HepG2 (cell line): ENCODE data around the gene RNF149. TPM values are rescaled to one million over a fixed set of nuclear protein-coding genes. Genes with fewer than 3 reads are reported as not detected.

Experiments
- ASH2L ChIP-seq: fragments of 300-600, 200-600 bp; sonication (generic); IDR thresholded peaks from 2 replicates; pipeline ENCODE4 v1.7.0; 2017; ENCODE audit warnings: low read depth, mild to moderate bottlenecking, moderate library complexity, mixed read lengths, low read length; ENCODE audit not compliant: insufficient read length
- ATF7 ChIP-seq, 2 experiments: fragments of 450-650 bp in 1 of 2; sonication (generic) in 1 of 2; formaldehyde crosslinking in 1 of 2; IDR thresholded peaks; 2 replicates each; pipeline versions ENCODE4 v1.4.0 to v1.6.1; 2016 to 2020; ENCODE audit warnings: antibody characterized with exemption in 1 of 2, mild to moderate bottlenecking in 1 of 2, missing genetic modification reagents in 1 of 2
- ATF7-NPFF ChIP-seq: sonication (generic); formaldehyde crosslinking; IDR thresholded peaks from 2 replicates; pipeline ENCODE4 v1.8.1; 2023; ENCODE audit warnings: mild to moderate bottlenecking, low read depth, missing genetic modification reagents, moderate library complexity
- DMAP1 ChIP-seq: IDR thresholded peaks from 2 replicates; pipeline ENCODE4 v1.6.1; 2016
- EZH2 ChIP-seq: conservative IDR thresholded peaks from 2 replicates; pipeline ENCODE4 v1.6.1; 2012; ENCODE audit warnings: mild to moderate bottlenecking, low read depth, low read length, moderate library complexity
- FIP1L1 ChIP-seq: fragments of 200-400 bp; formaldehyde crosslinking; IDR thresholded peaks from 2 replicates; pipeline ENCODE4 v1.6.1; 2018; ENCODE audit warnings: low read depth, mild to moderate bottlenecking, low read length, moderate library complexity, borderline replicate concordance; ENCODE audit not compliant: insufficient read depth
- HOXA9 ChIP-seq: sonication (generic); formaldehyde crosslinking; IDR thresholded peaks from 2 replicates; pipeline ENCODE4 v1.8.1; 2022; ENCODE audit warnings: missing genetic modification reagents, mild to moderate bottlenecking, moderate library complexity, borderline replicate concordance
- KMT2A ChIP-seq: sonication (generic); formaldehyde crosslinking; IDR thresholded peaks from 2 replicates; pipeline ENCODE4 v1.4.0; 2020; ENCODE audit warnings: missing genetic modification reagents
- MZF1 ChIP-seq: sonication (generic); formaldehyde crosslinking; IDR thresholded peaks from 2 replicates; pipeline ENCODE4 v1.8.1; 2023; ENCODE audit warnings: mild to moderate bottlenecking, missing genetic modification reagents, borderline replicate concordance
- NFYC ChIP-seq: IDR thresholded peaks from 2 replicates; pipeline ENCODE4 v1.6.1; 2016; ENCODE audit warnings: missing genetic modification reagents, missing compliant biosample characterization
- NKX3-1 ChIP-seq: sonication (generic); formaldehyde crosslinking; IDR thresholded peaks from 2 replicates; pipeline ENCODE4 v1.5.0; 2020; ENCODE audit warnings: missing genetic modification reagents
- RARA ChIP-seq: IDR thresholded peaks from 2 replicates; pipeline ENCODE4 v1.6.1; 2016; ENCODE audit warnings: missing genetic modification reagents, missing compliant biosample characterization
- TEAD2 ChIP-seq: sonication (generic); formaldehyde crosslinking; IDR thresholded peaks from 2 replicates; pipeline ENCODE4 v1.9.0; 2021; ENCODE audit warnings: missing genetic modification reagents
- TP53 ChIP-seq: sonication (generic); formaldehyde crosslinking; conservative IDR thresholded peaks from 2 replicates; pipeline ENCODE4 v1.4.0; 2020; ENCODE audit warnings: missing genetic modification reagents
- U2AF1 ChIP-seq: fragments of 200-400 bp; formaldehyde crosslinking; optimal IDR thresholded peaks from 2 replicates; pipeline ENCODE3; 2017; ENCODE audit warnings: mild to moderate bottlenecking, low read depth, low read length
- WIZ ChIP-seq: sonication (generic); formaldehyde crosslinking; IDR thresholded peaks from 2 replicates; pipeline ENCODE4 v1.5.1; 2020; ENCODE audit warnings: mild to moderate bottlenecking, missing genetic modification reagents
- ZBTB20 ChIP-seq: sonication (generic); formaldehyde crosslinking; IDR thresholded peaks from 2 replicates; pipeline ENCODE4 v1.8.1; 2023; ENCODE audit warnings: missing genetic modification reagents, low read depth, mild to moderate bottlenecking, borderline replicate concordance
- ZNF230 ChIP-seq: sonication (generic); formaldehyde crosslinking; IDR thresholded peaks from 2 replicates; pipeline ENCODE4 v1.4.0; 2020; ENCODE audit warnings: mild to moderate bottlenecking, missing genetic modification reagents
- ZNF235 ChIP-seq: sonication (generic); formaldehyde crosslinking; IDR thresholded peaks from 2 replicates; pipeline ENCODE4 v1.8.1; 2023; ENCODE audit warnings: mild to moderate bottlenecking, missing genetic modification reagents, borderline replicate concordance
- ZNF292 ChIP-seq: sonication (generic); formaldehyde crosslinking; IDR thresholded peaks from 2 replicates; pipeline ENCODE4 v1.8.1; 2022; ENCODE audit warnings: mild to moderate bottlenecking, low read depth, missing genetic modification reagents, borderline replicate concordance
- ZNF30 ChIP-seq: sonication (generic); formaldehyde crosslinking; IDR thresholded peaks from 2 replicates; pipeline ENCODE4 v1.5.0; 2020; ENCODE audit warnings: mild to moderate bottlenecking, missing genetic modification reagents
- ZNF350 ChIP-seq: sonication (generic); formaldehyde crosslinking; IDR thresholded peaks from 2 replicates; pipeline ENCODE4 v1.4.0; 2020; ENCODE audit warnings: mild to moderate bottlenecking, low read depth, missing genetic modification reagents, borderline replicate concordance
- ZNF557 ChIP-seq: sonication (generic); formaldehyde crosslinking; IDR thresholded peaks from 2 replicates; pipeline ENCODE4 v1.4.0; 2020; ENCODE audit warnings: missing genetic modification reagents
- ZNF615 ChIP-seq: sonication (generic); formaldehyde crosslinking; IDR thresholded peaks from 2 replicates; pipeline ENCODE4 v1.5.0; 2020; ENCODE audit warnings: mild to moderate bottlenecking, missing genetic modification reagents, borderline replicate concordance
- ZNF781 ChIP-seq: sonication (generic); formaldehyde crosslinking; IDR thresholded peaks from 2 replicates; pipeline ENCODE4 v1.5.1; 2020; ENCODE audit warnings: borderline replicate concordance, mild to moderate bottlenecking, missing genetic modification reagents; ENCODE audit errors: not compliant biosample characterization
- ZNF879 ChIP-seq: sonication (generic); formaldehyde crosslinking; IDR thresholded peaks from 2 replicates; pipeline ENCODE4 v1.8.1; 2023; ENCODE audit warnings: missing genetic modification reagents
- polyA plus RNA-seq, 8 experiments: library from polyadenylated mRNA; depleted of rRNA in 3 of 8; stranded (reverse) in 7 of 8; unstranded in 1 of 8; fragments of >200 nt; fragmentation: Illumina TruSeq in 4 of 8; extraction: Trizol in 4 of 8; gene quantifications; 2 replicates each; pipeline versions ENCODE4 v1.2.1 to v1.2.3, GENCODE V29; 2011 to 2016; ENCODE audit warnings: low read depth in 4 of 8, missing spikeins in 1 of 8, mixed read lengths in 1 of 8; ENCODE audit not compliant: insufficient read depth in 1 of 8
- total RNA-seq, 5 experiments: library from RNA; depleted of rRNA; stranded (reverse); fragments of >200 nt; fragmentation: Illumina TruSeq; extraction: Trizol; gene quantifications; 2 replicates each; pipeline ENCODE4 v1.2.3, GENCODE V29; 2016; ENCODE audit warnings: low read depth in 1 of 5
- TF ChIP-seq, protein P1 (sequence below): sonication (generic); formaldehyde crosslinking; IDR thresholded peaks from 2 replicates; pipeline ENCODE4 v1.4.0; 2020; ENCODE audit warnings: mild to moderate bottlenecking, missing genetic modification reagents
- TF ChIP-seq, protein P2 (sequence below), 2 experiments: fragments of 450-650 bp in 1 of 2; sonication (generic) in 1 of 2; formaldehyde crosslinking; IDR thresholded peaks; 2 replicates each; pipeline versions ENCODE4 v1.5.0 to v1.8.0; 2020 to 2022; ENCODE audit warnings: mild to moderate bottlenecking in 1 of 2, missing genetic modification reagents in 1 of 2
- TF ChIP-seq, protein P3 (sequence below): sonication (generic); formaldehyde crosslinking; IDR thresholded peaks from 2 replicates; pipeline ENCODE4 v1.8.0; 2022; ENCODE audit warnings: low read depth, missing genetic modification reagents

RNF149 gene
- total and polyA plus RNA-seq, 2 of the 13 experiments (the other 11 are each of a cell fraction or from before 2014, with no cell fraction given): 87.6 to 109 TPM

DNA sequence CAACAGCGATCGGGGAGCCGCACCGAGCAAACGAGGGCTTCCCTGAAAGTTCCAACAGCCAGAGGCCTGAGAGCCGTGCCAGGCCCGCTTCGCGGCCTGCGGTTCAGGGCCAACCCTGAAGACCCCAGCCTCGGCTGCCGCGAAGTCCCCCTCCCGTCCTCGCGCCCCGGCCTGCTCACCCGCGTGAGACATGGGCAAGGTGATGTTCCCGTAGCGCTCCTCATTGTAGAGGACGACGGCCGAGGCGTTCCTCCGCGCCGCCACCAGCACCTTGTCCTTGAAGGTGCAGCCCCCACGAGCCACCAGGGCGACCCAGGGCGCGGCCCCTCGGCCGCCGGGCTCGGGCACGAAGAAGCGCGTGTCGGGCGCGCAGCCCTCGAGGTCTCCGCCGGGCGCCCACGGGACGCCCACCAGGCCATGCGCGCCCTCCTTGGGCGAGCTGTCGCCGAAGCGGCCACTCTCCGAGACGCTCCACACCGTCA lies 510 bp downstream of the RNF149 start (continued):
- TF ChIP-seq ZNF230 (CRISPR knock-in tag): no peak; the same call in 1 of the 2 replicates
- no peak for TF ChIP-seq ZNF235
- TF ChIP-seq ZNF292 (CRISPR knock-in tag): 0 out of 2 replicates have a peak, but pooled peaks have one; percentile 35
- TF ChIP-seq KMT2A (CRISPR knock-in tag): no peak
- TF ChIP-seq ZNF350 (CRISPR knock-in tag): no peak
- 0 out of 2 replicates have a peak, but pooled peaks have one; percentile 55 for TF ChIP-seq ZNF615 (CRISPR knock-in tag)
- no peak for TF ChIP-seq ZNF557 (CRISPR knock-in tag)
- TF ChIP-seq MZF1 (CRISPR knock-in tag): peak; percentile 35; the same call in 1 of the 2 replicates
- TF ChIP-seq WIZ: no peak
- peak; percentile 90 for TF ChIP-seq ZNF30 (CRISPR knock-in tag)
- TF ChIP-seq, protein P1, sequence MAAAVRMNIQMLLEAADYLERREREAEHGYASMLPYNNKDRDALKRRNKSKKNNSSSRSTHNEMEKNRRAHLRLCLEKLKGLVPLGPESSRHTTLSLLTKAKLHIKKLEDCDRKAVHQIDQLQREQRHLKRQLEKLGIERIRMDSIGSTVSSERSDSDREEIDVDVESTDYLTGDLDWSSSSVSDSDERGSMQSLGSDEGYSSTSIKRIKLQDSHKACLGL: 0 out of 2 replicates have a peak, but pooled peaks have one; percentile 27
- no peak for TF ChIP-seq ASH2L
- 0 out of 2 replicates have a peak, but pooled peaks have one; percentile 19 for TF ChIP-seq ZBTB20 (CRISPR knock-in tag)
- TF ChIP-seq DMAP1 (CRISPR knock-in tag): no peak
- TF ChIP-seq, protein P2, sequence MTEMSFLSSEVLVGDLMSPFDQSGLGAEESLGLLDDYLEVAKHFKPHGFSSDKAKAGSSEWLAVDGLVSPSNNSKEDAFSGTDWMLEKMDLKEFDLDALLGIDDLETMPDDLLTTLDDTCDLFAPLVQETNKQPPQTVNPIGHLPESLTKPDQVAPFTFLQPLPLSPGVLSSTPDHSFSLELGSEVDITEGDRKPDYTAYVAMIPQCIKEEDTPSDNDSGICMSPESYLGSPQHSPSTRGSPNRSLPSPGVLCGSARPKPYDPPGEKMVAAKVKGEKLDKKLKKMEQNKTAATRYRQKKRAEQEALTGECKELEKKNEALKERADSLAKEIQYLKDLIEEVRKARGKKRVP (CRISPR knock-in tag; IDR thresholded peaks at IDR 0.05): 0 out of 4 replicates have a peak, but pooled peaks of 1 of the 2 experiments have one; percentile 46
- no peak for TF ChIP-seq TP53
- TF ChIP-seq HOXA9: peak; percentile 86
- TF ChIP-seq, protein P3, sequence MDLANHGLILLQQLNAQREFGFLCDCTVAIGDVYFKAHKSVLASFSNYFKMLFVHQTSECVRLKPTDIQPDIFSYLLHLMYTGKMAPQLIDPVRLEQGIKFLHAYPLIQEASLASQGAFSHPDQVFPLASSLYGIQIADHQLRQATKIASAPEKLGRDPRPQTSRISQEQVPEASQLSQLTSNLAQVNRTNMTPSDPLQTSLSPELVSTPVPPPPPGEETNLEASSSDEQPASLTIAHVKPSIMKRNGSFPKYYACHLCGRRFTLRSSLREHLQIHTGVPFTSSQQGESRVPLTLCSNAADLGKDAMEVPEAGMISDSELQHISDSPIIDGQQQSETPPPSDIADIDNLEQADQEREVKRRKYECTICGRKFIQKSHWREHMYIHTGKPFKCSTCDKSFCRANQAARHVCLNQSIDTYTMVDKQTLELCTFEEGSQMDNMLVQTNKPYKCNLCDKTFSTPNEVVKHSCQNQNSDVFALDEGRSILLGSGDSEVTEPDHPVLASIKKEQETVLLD (CRISPR knock-in tag): no peak; the same call in 1 of the 2 replicates
- no peak for TF ChIP-seq ATF7 (IDR thresholded peaks at IDR 0.05)
- peak; percentile 32; the same call in 1 of the 2 replicates for TF ChIP-seq ATF7 (CRISPR knock-in tag; IDR thresholded peaks at IDR 0.05)
- TF ChIP-seq ATF7-NPFF (CRISPR knock-in tag): peak; percentile 55
- peak; percentile 23 for TF ChIP-seq ZNF781 (CRISPR knock-in tag)
- TF ChIP-seq ZNF879: peak; percentile 84; the same call in 1 of the 2 replicates
- no peak for TF ChIP-seq NFYC (CRISPR knock-in tag)
- no peak for TF ChIP-seq EZH2
- TF ChIP-seq NKX3-1 (CRISPR knock-in tag): no peak
- no peak for TF ChIP-seq RARA (CRISPR knock-in tag)
- TF ChIP-seq FIP1L1: 0 out of 2 replicates have a peak, but pooled peaks have one; percentile 11
- TF ChIP-seq TEAD2: 0 out of 2 replicates have a peak, but pooled peaks have one; percentile 63
- no peak for TF ChIP-seq U2AF1
